K562 (cell line): ENCODE results near the gene LIMS1. TPM values are rescaled to one million over a fixed set of nuclear protein-coding genes. Genes with fewer than 3 reads are reported as not detected.

ENCODE experiments used
- ATAC-seq: fragments of 200-7000 bp; cut with Tn5 transposase; 3 replicates; pipeline ENCODE4 v1.9.1; 2020; ENCODE audit warnings: moderate library complexity
- BruUV-seq: library from RNA; stranded (reverse); fragments of 400-500 nt; replicated peaks from 2 replicates; lab custom pipeline; 2021; lab: Mats Ljungman, UMichigan
- CTCF ChIA-PET: fragments of 300-600 bp; formaldehyde crosslinking; extraction: SDS; loops from one replicate; lab custom pipeline; 2021; ENCODE audit warnings: low intra/inter-chr PET ratio; lab: Yijun Ruan, JAX
- POLR2A ChIA-PET: fragments of 300-600, 350-650 bp; sonication (Branson Sonifier 250); formaldehyde crosslinking; extraction: SDS; loops from one replicate; lab custom pipeline; 2021; ENCODE audit warnings: antibody characterized with exemption, inconsistent platforms; lab: Yijun Ruan, JAX
- DNase-seq, 4 experiments: peaks; one replicate each; pipeline versions ENCODE4 v3.0.0 to v3.0.0-alpha.2; 2011 to 2018; ENCODE audit warnings: low spot score in 3 of 4, mixed read lengths in 3 of 4; ENCODE audit errors: extremely low read depth in 1 of 4
- FAIRE-seq: peaks from 2 replicates; lab custom pipeline; 2011; peaks lifted over from hg19 to GRCh38; lab: Jason Lieb, UNC
- H2AFZ ChIP-seq: 2 replicates; pipeline ENCODE4 v1.6.0; 2011; ENCODE audit warnings: low read depth, low read length, control low read depth, inconsistent platforms
- H3K27ac ChIP-seq: fragments of 200-600 bp; 3 replicates; pipeline ENCODE4 v1.8.0; 2011; ENCODE audit warnings: low read depth, mild to moderate bottlenecking, control low read depth, inconsistent platforms, low read length, moderate library complexity, mixed read lengths; ENCODE audit errors: extremely low read depth
- H3K27me3 ChIP-seq, 2 experiments: fragments of 300-600 bp in 1 of 2; 2 replicates in 1 of 2; 3 replicates in 1 of 2; pipeline versions ENCODE4 v1.6.0 to v1.8.0; 2011; ENCODE audit warnings: inconsistent platforms in 2 of 2, low read length in 2 of 2, mild to moderate bottlenecking in 1 of 2, mixed read lengths in 1 of 2, moderate library complexity in 1 of 2; ENCODE audit not compliant: control insufficient read depth in 2 of 2, insufficient read depth in 2 of 2
- H3K36me3 ChIP-seq: fragments of 300-600 bp; 3 replicates; pipeline ENCODE4 v1.8.0; 2011; ENCODE audit warnings: mild to moderate bottlenecking, low read length, inconsistent platforms; ENCODE audit not compliant: control insufficient read depth, insufficient read depth
- H3K4me1 ChIP-seq, 2 experiments: fragments of 200-600 bp in 1 of 2; replicated peaks in 1 of 2; 2 replicates in 1 of 2; 3 replicates in 1 of 2; pipeline versions ENCODE4 v1.5.1 to v1.8.0; 2011; ENCODE audit warnings: inconsistent platforms in 2 of 2, low read length in 2 of 2, mild to moderate bottlenecking in 1 of 2, mixed read lengths in 1 of 2, moderate library complexity in 1 of 2; ENCODE audit not compliant: control insufficient read depth in 2 of 2, insufficient read depth in 2 of 2
- H3K4me2 ChIP-seq: 2 replicates; pipeline ENCODE4 v1.6.1; 2011; ENCODE audit warnings: low read length, control low read depth, inconsistent platforms, mixed read lengths; ENCODE audit not compliant: insufficient read depth
- H3K4me3 ChIP-seq: fragments of 200-600 bp; sonication (generic), shearing (Covaris generic); 2 replicates; pipeline ENCODE4 v1.5.1; 2016; ENCODE audit warnings: control low read depth, inconsistent platforms
- H3K79me2 ChIP-seq: fragments of 200-600 bp; 3 replicates; pipeline ENCODE4 v1.8.0; 2011; ENCODE audit warnings: low read length, inconsistent platforms; ENCODE audit not compliant: control insufficient read depth, insufficient read depth
- H3K9ac ChIP-seq, 2 experiments: 2 replicates each; pipeline versions ENCODE4 v1.6.0 to v1.6.1; 2011; ENCODE audit warnings: low read depth in 2 of 2, low read length in 2 of 2, control low read depth in 1 of 2, inconsistent platforms in 1 of 2, mild to moderate bottlenecking in 1 of 2, mixed read lengths in 1 of 2; ENCODE audit not compliant: insufficient read depth in 1 of 2
- H3K9me1 ChIP-seq: one replicate; pipeline ENCODE4 v1.6.0; 2011; ENCODE audit warnings: inconsistent platforms, mild to moderate bottlenecking, low read length, moderate library complexity; ENCODE audit not compliant: control insufficient read depth, insufficient read depth
- H3K9me3 ChIP-seq: replicated peaks from 2 replicates; pipeline ENCODE4 v1.5.1; 2011; ENCODE audit warnings: low read depth, low read length, inconsistent platforms; ENCODE audit not compliant: control insufficient read depth, insufficient read depth
- H4K20me1 ChIP-seq: replicated peaks from 2 replicates; pipeline ENCODE4 v1.6.1; 2011; ENCODE audit warnings: low read length, inconsistent platforms, mixed read lengths; ENCODE audit not compliant: control insufficient read depth, insufficient read depth
- CEBPZ ChIP-seq: fragments of 150-350 bp; IDR thresholded peaks from 2 replicates; pipeline ENCODE4 v1.6.1; 2014; ENCODE audit warnings: low read depth, mild to moderate bottlenecking, low read length, borderline replicate concordance
- HBP1 ChIP-seq: fragments of 450-650 bp; formaldehyde crosslinking; IDR thresholded peaks from 2 replicates; pipeline ENCODE4 v1.4.0; 2022; ENCODE audit warnings: missing genetic modification characterization
- MBD2 ChIP-seq: sonication (generic); IDR thresholded peaks from 2 replicates; pipeline ENCODE4 v1.6.1; 2016; ENCODE audit warnings: low read depth, borderline replicate concordance
- ZNF583 ChIP-seq: fragments of 250-450 bp; sonication (Bioruptor Pico); IDR thresholded peaks from 2 replicates; pipeline ENCODE4 v1.4.0; 2020
- WGBS: fragments of 100-300 bp; shearing (Covaris generic); methylation state at CpG from one replicate; pipeline ENCODE4 v1.1.6; 2016; ENCODE audit warnings: low coverage, mixed read lengths; ENCODE audit not compliant: insufficient coverage; ENCODE audit errors: missing lambda C conversion rate; 5-methylcytosine and 5-hydroxymethylcytosine counted together
- in situ Hi-C: fragments of 300-500 bp; cut with MboI; formaldehyde crosslinking; loops from 4 replicates; pipeline ENCODE4 v1.15.0; 2018; ENCODE audit warnings: inconsistent platforms, mixed read lengths
- intact Hi-C: fragments of 100-400 bp; cut with micrococcal nuclease; formaldehyde crosslinking; loops from 2 replicates; pipeline ENCODE4 v1.14.2; 2022
- polyA plus RNA-seq, 8 experiments: library from polyadenylated mRNA; depleted of rRNA in 4 of 8; stranded (reverse) in 5 of 8; unstranded in 3 of 8; fragments of >200 nt; fragmentation: Nextera tagmentation in 2 of 8; fragmentation: Illumina TruSeq in 1 of 8; extraction: Ambion mirVana in 2 of 8; extraction: Trizol in 1 of 8; gene quantifications; 2 replicates each; pipeline versions ENCODE4 v1.2.1 to v1.2.3, GENCODE V29; 2011 to 2014; ENCODE audit warnings: inconsistent platforms in 1 of 8, missing spikeins in 1 of 8
- total RNA-seq, 7 experiments: library from RNA; depleted of rRNA in 6 of 7; stranded (reverse); fragments of >200 nt in 6 of 7; fragmentation: Illumina TruSeq in 2 of 7; extraction: Trizol in 2 of 7; gene quantifications; 2 replicates each; pipeline versions ENCODE4 v1.2.1 to v1.2.3, GENCODE V29; 2011 to 2021; ENCODE audit warnings: low replicate concordance in 1 of 7
- TF ChIP-seq, protein P1 (sequence below): sonication (generic); formaldehyde crosslinking; IDR thresholded peaks from 2 replicates; pipeline ENCODE4 v1.8.0; 2023; ENCODE audit warnings: missing genetic modification reagents, mild to moderate bottlenecking, borderline replicate concordance

Gene LIMS1
- total and polyA plus RNA-seq, 9 of the 15 experiments (the other 6 are each of a cell fraction or from before 2014, with no cell fraction given): 52.8 to 134 (median 81.0) TPM

DNA sequence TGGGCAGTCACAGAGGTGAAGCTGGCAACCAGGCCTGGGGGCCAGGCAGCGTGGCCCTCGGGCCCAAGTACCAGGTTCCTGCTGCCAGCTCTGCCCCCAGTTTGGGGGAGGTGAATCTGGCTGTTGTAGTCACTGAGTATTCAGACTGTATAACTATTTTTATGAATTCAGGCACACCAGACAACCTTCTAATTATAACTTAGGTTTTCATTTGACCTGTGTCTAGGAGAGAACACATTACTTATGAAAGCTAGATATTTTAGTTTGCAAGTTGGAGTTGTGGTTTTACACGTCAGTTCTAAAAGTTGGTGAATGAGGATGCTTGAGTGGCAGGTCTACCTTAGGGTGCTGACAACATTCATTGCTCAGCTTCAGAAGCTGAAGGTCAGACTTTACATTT lies 71.7 kb downstream of the LIMS1 start:
- H3K9me1 ChIP-seq: no peaks in the 10 kb centered on the region
- in situ Hi-C loops (no loop called here), intact Hi-C loops (loop anchor here (10.0 kb wide), 1 partner anchor 119 kb away; no protein-coding TSS in a partner anchor)
- ChIA-PET CTCF (no interaction called here), POLR2A (interaction anchor here (0.6 to 3.7 kb wide), 4 partner anchors 10 to 460 kb away, joined by 3 to 16 read pairs (median 8); no protein-coding TSS in a partner anchor)
- no peak for ATAC-seq
- H3K4me2 ChIP-seq: no peak overlapping the region; the same call in 1 of the 2 replicates
- no peak overlapping the region for H2AFZ ChIP-seq
- FAIRE-seq: no peak
- no peaks in the 10 kb centered on the region for H3K9me3 ChIP-seq
- BruUV-seq: no TSS peak
- H3K9ac ChIP-seq: peak overlapping the region in 1 of 2 experiments; percentile 77; a peak in 2 of 4 replicates
- H3K27me3 ChIP-seq: no peaks in the 10 kb centered on the region
- WGBS: 81% methylated on average over 3 of the region's 3 CpGs
- H3K4me1 ChIP-seq: peaks cover 10 to 16% of the 10 kb centered on the region in 2 experiments
- no peak for DNase-seq
- peaks cover 93% of the 10 kb centered on the region for H3K79me2 ChIP-seq
- H3K27ac ChIP-seq: no peak overlapping the region
- peaks cover 21% of the 10 kb centered on the region for H3K36me3 ChIP-seq
- H3K4me3 ChIP-seq: no peak overlapping the region
- H4K20me1 ChIP-seq: 0 out of 2 replicates have a peak, but pooled peaks cover 6% of the 10 kb centered on the region
- TF ChIP-seq ZNF583 (CRISPR knock-in tag): no peak
- no peak for TF ChIP-seq CEBPZ
- no peak for TF ChIP-seq MBD2
- no peak for TF ChIP-seq HBP1
- TF ChIP-seq, protein P1, sequence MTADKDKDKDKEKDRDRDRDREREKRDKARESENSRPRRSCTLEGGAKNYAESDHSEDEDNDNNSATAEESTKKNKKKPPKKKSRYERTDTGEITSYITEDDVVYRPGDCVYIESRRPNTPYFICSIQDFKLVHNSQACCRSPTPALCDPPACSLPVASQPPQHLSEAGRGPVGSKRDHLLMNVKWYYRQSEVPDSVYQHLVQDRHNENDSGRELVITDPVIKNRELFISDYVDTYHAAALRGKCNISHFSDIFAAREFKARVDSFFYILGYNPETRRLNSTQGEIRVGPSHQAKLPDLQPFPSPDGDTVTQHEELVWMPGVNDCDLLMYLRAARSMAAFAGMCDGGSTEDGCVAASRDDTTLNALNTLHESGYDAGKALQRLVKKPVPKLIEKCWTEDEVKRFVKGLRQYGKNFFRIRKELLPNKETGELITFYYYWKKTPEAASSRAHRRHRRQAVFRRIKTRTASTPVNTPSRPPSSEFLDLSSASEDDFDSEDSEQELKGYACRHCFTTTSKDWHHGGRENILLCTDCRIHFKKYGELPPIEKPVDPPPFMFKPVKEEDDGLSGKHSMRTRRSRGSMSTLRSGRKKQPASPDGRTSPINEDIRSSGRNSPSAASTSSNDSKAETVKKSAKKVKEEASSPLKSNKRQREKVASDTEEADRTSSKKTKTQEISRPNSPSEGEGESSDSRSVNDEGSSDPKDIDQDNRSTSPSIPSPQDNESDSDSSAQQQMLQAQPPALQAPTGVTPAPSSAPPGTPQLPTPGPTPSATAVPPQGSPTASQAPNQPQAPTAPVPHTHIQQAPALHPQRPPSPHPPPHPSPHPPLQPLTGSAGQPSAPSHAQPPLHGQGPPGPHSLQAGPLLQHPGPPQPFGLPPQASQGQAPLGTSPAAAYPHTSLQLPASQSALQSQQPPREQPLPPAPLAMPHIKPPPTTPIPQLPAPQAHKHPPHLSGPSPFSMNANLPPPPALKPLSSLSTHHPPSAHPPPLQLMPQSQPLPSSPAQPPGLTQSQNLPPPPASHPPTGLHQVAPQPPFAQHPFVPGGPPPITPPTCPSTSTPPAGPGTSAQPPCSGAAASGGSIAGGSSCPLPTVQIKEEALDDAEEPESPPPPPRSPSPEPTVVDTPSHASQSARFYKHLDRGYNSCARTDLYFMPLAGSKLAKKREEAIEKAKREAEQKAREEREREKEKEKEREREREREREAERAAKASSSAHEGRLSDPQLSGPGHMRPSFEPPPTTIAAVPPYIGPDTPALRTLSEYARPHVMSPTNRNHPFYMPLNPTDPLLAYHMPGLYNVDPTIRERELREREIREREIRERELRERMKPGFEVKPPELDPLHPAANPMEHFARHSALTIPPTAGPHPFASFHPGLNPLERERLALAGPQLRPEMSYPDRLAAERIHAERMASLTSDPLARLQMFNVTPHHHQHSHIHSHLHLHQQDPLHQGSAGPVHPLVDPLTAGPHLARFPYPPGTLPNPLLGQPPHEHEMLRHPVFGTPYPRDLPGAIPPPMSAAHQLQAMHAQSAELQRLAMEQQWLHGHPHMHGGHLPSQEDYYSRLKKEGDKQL (CRISPR knock-in tag): no peak
